Stimulated activated naive CD4-positive, alpha-beta T cell treated with Interleukin-2 at 50 U/mL for 16 hours (primary cell): ENCODE data around the gene ZBTB43.
"Not testable (repeated sequence)": the region's sequence is repeated elsewhere in the genome, so short reads cannot be mapped to it uniquely, and the experiment has no call there.

ENCODE experiments used
- DNase-seq: peaks from one replicate; lab custom pipeline; 2025; lab: John Stamatoyannopoulos, UW

Gene ZBTB43, protein sequence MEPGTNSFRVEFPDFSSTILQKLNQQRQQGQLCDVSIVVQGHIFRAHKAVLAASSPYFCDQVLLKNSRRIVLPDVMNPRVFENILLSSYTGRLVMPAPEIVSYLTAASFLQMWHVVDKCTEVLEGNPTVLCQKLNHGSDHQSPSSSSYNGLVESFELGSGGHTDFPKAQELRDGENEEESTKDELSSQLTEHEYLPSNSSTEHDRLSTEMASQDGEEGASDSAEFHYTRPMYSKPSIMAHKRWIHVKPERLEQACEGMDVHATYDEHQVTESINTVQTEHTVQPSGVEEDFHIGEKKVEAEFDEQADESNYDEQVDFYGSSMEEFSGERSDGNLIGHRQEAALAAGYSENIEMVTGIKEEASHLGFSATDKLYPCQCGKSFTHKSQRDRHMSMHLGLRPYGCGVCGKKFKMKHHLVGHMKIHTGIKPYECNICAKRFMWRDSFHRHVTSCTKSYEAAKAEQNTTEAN

DNA sequence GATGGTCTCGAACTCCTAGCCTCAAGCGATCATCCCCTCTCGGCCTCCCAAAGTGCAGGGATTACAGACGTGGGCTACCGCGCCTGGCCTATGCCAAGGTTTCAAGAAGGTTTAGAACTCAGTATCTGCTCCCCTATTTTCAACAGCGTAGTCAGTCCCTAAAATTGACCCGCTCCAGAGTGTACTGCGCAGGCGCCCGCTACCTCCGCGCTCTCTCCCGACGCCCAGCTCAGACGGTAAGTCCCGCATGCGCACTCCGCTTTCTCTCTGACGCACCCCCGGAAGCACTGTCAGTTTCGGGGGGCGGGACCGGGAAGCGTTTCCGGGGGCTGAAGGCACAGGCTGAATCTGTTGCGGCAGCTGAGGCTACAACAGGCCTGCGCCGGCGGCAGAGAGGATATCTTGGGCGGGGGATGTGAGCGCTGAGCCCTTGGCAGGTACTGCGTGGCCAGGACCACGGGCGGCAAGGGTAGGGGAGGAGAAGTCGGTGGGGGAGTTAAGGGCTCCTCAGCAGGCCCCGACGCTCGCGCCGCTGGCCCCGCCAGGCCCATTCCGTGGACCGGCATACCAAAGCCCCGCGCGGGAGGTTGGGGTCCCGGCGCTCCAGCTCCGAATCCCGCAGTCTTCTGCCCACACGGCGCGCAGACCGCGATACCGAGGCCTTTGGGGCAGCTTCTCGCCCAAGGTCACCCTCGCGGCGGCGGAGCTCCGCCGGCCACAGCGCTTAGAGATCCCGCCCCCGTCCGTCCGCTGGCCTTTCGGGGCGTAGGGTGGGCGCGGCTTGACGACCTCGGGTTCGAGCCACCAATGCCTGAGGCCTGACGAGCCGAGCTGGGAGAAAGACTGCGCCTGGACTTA is at the start of gene ZBTB43:
TSS of gene ZBTB43 (plus strand) at position 345 of the 858 bp plus-strand sequence. CDS start 27,470 bp downstream, outside the sequence.
- DNase-seq = peak; percentile 96

DNA sequence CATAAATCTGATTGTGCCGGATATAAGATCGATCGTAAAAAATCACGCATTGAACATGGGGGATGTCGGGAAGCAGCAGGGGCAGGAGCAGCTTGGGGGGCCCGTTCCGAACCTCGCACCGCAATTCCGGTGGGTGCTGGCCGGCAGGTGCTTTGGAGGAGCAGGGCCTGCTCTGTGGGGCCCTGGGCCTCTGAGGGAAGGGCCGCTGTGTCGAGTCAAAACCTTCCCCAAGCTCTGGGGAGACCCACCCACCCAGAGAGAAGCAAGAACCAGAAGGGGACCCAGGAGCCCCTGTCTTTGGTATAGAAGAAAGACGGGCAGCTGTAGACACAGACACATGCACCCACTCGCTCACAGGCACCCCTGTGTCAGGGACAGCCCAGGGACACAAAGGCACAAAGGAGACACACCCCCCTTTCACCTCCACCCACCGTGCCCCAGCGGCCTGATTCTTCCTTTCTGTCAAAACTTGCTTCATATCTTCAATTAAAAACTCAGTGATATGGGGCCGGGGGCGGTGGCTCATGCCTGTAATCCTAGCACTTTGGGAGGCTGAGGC is 49.4 kb upstream of the ZBTB43 start:
- no peak for DNase-seq

DNA sequence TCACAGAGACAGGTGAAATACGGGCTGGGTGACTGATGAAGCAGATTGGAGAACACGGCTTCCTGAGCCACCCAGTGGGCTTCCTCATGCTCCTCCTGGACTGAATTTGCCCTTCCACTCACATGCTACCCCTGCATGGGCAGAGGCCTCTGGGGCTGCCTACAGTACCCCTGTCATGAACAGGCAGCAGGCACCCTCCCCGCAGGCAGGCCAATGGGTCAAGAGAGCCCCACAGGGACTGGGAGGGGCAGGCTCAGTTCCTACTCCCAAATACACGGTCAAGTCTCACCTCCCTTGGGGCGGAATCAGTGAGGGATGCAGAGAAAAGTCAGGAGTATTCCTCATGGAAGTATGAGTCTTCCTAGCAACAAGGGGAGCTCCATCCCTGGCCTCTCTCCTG is 48.6 kb upstream of the ZBTB43 start:
- no peak for DNase-seq

DNA sequence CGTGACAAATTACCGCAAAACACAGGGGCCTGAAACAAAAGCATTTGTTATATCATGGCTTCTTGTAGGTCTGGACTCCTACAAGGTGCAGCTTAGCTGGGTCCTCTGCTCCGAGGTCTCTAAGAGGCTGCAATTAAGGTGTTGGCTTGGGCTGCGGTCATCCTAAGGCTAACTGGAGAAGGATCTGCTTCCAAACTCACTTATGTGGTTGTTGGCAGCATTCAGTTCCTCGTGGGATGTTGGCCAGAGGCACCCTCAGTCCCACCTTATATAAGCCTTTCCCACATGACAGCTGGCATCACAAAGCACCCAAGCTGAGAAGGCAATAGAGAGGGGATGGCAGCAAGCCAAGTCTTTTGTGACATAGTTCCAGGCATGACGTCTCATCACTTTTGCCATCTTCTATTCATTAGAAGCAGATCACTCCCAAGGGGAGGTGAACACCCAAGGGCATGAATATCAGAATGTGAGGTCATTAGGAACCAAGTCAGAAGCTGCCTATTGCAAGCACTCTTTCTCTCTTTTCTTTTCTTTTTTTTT is 47.9 kb upstream of the ZBTB43 start:
- DNase-seq = no peak

DNA sequence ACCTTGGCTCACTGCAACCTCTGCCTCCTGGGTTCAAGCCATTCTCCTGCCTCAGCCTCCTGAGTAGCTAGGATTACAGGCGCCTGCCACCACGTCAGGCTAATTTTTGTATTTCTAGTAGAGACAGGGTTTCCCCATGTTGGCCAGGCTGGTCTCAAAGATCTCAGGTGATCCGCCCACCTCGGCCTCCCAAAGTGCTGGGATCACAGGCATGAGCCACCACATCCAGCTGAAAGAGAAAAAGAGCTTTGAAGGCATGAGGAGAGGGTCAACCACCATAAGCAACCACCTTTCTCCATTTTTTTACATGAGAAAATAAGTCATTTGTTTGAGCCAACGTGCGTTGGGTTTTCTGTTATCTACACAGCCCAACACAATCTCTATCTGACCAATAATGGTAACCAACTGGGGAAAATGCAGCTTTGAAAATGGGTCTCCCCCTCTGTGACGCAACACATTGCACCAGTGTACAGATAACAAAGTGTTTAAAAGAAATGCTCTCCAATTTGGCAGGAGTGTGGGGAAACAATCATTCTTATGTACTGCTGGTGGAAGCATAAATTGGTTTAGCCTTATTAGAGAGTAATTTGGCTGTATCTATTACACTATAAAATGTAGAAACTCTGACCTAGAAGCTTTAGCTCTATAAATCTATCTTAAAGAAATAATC is 45.8 kb upstream of the ZBTB43 start:
- DNase-seq = no peak

DNA sequence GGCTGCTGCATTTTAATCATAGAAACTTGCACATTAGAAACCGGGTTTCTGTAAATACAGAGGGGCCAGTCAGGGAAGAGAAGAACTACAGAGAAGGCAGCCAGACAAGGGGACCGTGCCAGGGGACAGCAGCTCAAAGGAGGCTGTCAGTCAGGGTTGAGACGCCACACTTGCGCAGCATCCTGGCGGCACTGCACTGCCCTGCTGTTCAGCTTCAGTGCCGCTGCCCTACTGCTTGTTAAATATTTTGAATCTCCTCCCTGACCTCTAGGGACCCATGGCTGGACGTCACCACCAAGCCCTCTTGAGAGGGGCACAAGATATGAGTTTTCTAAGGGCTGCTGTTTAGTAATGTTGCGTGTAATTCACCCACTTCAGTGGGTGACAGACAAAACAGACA is 43.6 kb upstream of the ZBTB43 start:
- no peak for DNase-seq

DNA sequence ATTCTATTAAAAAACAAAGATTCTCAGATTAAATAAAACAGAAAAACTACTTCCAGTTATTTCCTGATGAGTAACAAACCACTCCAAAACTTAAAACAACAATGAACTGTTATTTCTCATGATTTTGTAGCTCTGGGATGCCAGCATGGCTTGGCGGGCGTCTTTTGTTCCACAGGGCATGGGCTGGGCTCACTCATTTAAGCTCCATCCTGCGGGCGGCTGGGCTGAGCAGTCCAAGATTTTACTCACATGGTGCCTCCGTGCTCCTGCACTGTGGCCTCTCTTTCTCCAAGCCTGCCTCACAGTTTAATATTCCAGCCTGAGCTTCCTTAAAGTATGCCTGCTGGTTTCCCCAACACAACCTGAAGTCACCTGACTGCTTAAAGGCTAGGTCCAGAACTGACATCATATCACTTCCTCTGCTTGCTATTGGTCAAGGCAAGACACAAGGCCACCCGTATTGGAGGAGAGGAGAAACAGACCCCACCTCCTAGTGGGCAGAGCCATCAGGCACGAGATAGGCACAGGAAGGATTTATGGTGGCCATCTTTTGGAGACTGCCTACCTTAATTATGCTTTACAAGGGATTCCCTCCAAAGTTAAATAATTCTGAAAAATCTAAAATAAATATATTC is 41.6 kb upstream of the ZBTB43 start:
- DNase-seq = no peak

DNA sequence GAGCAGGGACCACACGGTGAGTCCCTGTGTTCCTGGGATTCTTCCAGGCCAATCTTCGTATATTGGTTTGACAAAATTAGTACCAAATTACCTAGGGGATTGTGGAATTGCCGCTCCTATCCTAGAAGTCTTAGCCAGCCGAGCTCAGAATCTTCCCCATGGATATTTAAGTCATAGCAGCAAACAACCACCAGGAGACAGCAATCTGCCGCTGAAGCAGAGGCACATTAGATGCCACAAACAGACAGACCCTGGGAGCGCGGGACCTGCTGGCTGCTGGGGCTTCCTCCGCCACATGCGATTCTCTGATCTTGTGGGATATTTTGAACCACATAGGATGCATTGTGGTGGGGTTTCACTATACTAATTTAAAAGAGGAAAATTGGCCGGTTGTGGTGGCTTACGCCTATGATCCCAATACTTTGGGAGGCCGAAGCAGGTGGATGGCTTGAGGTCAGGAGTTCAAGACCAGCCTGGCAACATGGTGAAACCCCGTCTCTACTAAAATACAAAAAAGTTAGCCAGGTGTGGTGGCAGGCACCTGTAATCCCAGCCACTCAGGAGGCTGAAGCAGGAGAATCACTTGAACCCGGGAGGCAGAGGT is 31.7 kb upstream of the ZBTB43 start:
- DNase-seq = no peak

DNA sequence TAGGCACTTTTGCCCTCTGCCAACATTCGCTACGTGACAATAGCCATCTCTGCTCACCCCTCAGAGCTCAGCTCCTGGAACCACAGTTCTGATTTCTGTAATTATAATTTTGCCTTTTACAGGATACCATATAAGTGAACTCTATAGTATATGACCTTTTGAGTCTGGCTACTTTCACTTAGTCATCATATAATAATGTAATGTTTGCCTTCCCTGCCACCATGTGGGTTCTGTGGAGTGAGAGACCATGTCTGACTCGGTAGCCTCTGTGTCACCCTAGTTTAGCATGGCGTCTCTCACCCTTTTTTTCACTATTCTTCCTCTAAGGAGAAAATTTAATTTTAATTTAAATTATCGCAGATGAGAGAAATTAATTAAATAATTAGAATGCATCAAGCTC is 28.9 kb upstream of the ZBTB43 start:
- DNase-seq = no peak

DNA sequence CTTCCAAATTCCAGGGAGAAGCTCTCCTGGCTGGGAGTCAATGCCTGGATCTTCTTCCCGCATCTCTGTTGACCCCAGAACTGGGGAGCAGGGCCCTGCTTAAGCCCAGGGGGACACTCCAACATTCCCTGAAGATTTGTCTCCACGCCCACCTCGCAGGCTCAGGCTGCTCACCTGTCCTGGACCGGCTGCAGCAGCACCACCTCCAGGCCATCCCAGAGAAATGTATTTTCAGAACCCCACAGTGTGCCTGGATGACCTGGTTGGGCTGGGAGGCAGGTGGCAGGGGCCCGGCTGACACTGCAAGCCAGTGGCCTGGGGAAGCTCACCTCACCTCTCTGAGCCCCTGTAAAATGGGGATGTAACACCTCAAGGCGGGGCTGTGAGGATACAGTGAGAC is 27.1 kb upstream of the ZBTB43 start:
- DNase-seq = no peak

DNA sequence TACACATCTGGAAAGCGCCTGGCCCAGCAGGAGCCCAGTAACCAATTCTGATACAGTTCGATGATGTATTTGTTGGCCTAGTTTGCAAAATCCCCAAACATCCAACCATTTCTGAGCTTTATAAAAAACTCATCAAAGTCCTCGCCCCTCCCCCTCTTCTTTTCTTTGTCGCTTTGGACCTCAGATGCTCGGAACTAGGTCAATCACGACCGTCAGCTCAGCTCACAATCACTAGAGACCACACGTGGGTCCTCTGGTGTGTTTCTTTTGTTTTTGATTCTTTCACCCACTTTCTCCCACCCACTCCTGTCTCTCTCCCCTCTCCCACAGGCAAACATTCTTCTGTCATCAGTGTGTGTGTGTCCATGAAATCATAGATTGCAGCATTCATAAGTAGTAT is 26.7 kb upstream of the ZBTB43 start:
- DNase-seq = no peak

DNA sequence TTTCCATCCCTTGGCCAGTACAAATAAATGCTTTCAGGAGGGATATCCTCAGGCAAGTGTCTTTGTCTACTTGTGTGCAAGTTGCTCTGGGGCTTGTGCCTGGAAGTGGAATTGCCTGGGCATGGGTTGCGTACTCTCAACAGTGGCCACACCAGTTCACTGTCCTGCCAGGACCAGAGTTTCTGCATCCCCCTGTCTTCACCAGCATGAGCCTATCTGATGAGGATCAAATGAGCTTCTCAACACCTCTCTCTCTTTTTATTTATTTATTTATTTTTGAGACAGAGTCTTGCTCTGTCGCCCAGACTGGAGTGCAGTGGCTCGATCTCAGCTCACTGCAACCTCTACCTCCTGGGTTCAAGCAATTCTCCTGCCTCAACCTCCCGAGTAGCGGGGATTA is 26.1 kb upstream of the ZBTB43 start:
- DNase-seq = not testable (repeated sequence)

DNA sequence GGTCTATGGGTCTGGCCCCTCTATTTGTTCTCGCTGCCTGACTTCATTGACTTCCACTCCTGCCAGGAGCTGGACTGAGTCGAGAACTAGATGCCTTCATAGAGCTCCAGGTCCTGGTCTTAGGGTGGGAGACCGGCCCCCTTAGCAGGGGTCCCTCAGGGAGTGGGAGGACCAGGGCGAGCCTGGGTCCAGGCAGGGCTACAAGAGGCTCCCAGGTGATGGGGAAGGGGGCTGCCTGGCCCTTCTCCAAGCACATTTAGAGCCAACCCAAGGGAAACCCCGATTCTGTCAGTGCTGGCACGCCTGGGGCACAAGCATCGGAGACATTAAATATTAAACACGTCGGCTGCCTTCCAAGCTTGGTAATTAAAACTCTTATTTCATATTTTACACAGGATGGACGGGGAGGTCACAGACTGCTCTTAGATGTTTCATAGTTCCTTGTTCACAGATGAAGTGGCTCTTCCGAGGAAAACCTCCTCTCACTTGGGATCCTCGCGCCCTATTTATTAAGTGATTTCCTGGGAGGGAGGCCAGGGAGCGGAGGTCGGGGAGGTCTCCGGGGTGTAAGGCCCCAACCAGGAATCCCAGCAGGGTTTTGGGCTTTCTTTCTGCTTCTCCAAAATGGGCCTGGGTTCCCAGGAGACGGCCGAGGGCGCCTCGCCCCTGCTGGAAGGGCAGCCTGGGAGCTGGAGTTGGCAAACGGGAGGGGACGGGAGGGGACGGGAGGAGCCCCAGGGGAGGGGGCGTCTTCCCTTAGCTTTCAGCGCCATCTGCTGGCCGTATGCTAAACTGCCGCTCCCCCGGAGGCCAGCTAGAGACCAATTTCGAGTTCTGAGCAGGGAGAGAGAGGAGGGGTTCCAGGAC is 23.4 kb upstream of the ZBTB43 start:
- DNase-seq = peak; percentile 69

DNA sequence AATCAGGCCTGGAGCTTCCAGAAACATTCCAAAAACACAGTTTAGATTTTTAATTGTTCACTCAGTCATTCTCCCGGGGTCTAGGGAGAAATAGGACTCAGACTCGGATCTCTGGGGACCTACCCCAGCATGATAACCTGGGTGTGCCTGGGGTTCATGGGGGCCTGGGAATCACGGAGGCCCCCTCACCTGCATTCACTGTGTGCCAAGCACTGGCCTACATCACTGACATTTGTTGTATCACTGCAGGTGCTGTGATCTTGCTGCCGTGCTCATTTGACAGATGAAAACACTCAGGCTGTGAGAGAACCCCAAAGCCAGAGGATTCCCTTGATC is 22.8 kb upstream of the ZBTB43 start:
- DNase-seq = no peak

DNA sequence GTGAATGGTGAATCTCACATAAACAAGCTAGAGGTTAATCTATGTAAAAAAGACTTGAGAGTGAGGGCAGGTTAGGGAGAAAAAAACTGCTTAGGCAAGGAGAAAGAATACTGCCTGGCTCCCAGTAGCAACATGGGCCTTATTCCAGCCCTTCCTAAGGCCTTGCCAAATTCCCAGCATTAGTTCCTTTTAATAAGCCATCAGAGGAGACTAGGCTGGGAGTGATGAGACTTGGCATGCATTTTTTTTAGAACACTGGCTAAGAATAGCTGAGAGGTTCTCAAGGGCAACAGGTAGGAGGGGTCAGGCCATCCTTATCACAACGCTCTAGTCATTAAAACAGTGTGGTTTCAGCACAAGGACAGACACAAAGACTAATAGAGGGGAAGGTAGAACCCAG is 20.9 kb upstream of the ZBTB43 start:
- DNase-seq = no peak

DNA sequence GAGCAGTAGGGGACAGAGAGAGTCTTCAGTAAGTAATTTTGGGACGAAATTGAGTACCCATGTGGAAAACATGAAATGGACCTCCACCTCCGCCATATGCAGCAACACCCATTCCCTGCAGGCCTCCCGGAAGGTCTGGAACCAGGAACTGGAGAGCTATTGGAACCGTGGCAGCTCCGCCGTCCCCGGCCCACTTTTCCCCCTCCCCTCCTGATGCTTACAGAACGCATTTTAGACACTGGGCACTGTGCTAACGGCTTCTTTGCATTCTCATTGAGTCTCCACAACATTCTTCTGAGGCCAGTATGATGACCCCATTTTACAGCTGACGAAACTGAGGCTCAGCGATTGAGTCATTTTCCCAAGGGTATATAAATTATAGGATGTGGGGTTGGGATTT is 20.4 kb upstream of the ZBTB43 start:
- DNase-seq = no peak

DNA sequence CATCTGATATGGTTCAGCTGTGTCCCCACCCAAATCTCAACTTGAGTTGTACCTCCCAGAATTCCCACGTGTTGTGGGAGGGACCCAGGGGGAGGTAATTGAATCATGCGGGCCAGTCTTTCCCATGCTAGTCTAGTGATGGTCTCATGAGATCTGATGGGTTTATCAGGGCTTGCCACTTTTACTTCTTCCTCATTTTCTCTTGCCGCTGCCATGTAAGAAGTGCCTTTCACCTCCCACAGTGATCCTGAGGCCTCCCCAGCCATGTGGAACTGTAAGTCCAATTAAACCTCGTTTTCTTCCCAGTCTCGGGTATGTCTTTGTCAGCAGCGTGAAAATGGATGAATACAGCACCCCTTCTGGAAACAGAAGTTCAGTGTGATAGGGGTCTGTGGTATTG is 20.0 kb upstream of the ZBTB43 start:
- not testable (repeated sequence) for DNase-seq

DNA sequence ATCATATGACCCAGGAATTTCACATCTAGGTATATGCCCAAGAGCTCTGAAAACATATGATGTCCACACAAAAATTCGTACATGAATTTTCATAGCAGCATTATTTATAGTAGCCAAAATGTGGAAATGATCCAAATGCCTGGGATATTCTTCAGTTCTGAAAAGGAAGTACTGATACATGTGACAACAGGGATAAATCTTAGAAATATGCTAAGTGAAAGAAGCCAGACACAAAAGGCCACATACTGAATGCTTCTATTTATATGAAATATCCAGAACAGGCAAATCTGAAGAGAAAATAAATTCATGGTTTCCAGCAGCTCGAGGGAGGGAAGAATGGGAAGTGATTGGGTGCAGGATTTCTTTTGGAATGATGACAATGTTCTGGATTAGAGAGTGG is 16.8 kb upstream of the ZBTB43 start:
- no peak for DNase-seq

DNA sequence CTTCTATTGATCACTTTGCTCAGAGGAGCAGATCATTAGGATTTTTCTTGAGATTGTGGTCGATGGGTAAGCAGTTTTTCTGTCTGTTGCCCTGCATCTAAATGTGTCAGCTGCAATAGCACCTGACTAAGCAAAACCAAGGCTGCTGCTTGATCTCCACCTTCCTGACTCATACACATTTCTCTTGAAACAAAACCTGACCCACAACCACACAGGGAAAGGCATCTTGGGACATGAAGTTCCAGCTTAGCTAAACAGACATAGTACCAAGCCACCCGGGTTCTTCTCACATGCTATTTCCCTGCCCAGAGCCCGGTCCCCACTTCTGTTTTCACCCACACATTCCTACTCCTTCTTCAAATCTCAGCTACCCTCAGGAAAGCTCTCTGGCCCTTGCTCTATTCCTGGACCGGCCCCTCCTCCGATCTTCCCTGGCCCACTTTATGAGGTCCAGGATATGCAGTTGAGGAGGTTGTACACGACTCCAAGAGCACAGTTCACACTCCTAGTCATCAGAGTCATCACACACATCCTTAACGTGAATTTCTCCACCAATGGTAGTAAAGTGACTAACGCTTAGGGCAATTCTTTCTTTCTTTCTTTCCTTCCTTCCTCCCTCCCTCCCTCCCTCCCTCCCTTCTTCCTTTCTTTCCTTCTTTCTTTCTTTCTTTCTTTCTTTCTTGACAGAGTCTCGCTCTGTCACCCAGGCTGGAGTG is 16.0 kb upstream of the ZBTB43 start:
- DNase-seq = no peak

DNA sequence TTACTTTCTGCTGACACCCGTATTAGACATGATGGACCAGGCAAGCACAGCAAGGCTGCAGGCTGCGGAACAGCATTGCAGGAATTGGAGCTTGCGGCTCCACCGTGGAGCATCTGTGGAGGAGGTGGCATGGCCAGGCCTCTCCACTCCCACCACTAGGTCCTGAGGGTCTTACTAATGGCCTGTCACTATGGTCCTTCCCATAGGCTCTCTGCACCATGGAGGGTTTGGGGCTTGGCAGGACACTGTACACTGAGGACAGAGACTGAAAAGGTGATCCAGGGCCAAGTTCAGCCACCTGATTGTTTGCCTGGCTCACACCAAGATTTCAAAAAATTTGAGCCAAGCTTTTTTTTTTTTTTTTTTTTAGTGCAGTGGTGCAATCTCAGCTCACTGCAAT is 14.3 kb upstream of the ZBTB43 start:
- no peak for DNase-seq
